ENCODE measurements around the gene ZXDC.

The ZXDC gene

GRCh38 chr3:126475413-126476114 is at the start of gene ZXDC:
TSS of gene ZXDC (minus strand) at chr3:126475891. CDS start at chr3:126475865, 26 bp downstream.
- H3K4me1 ChIP-seq (ENCODE audit: insufficient read depth, insufficient read length) = peaks cover 14% of the 10 kb centered on the region
- H3K36me3 ChIP-seq (ENCODE audit: insufficient read depth, insufficient read length, low read length) = peaks cover 38% of the 10 kb centered on the region
- no peaks in the 10 kb centered on the region for H3K9me3 ChIP-seq (ENCODE audit: insufficient read depth, low read length)
- H3K9ac ChIP-seq (ENCODE audit: insufficient read length, low read depth) = peak within 1 kb of the TSS; percentile 98
- DNase-seq (ENCODE audit: low read depth, low spot score) = peak; percentile 89
- no peaks in the 10 kb centered on the region for H3K27me3 ChIP-seq (ENCODE audit: insufficient read depth, insufficient read length)
- TF ChIP-seq ZNF274 (IDR thresholded peaks at IDR 0.05; ENCODE audit: low read depth, low read length) = no peak
- TF ChIP-seq YY1 (IDR thresholded peaks at IDR 0.05; ENCODE audit: insufficient read depth, insufficient read length) = peak; percentile 32
- no peak for TF ChIP-seq SUZ12 (IDR thresholded peaks at IDR 0.05; ENCODE audit: extremely low read depth, insufficient read depth, insufficient read length)
- peak within 1 kb of the TSS; percentile 91 for H3K4me3 ChIP-seq (ENCODE audit: insufficient read length, low read depth)

- Histone ChIP-seq H3K4me3 (ENCODE audit: insufficient read length, low read depth) (no peak overlapping the region), H3K27me3 (ENCODE audit: insufficient read depth, insufficient read length) (peaks cover 32% of the 10 kb centered on the region), H3K9me3 (ENCODE audit: insufficient read depth, low read length) (no peaks in the 10 kb centered on the region; the same call in 1 of the 2 replicates), H3K4me1 (ENCODE audit: insufficient read depth, insufficient read length) (peaks cover 17% of the 10 kb centered on the region), H3K9ac (ENCODE audit: insufficient read length, low read depth) (peak overlapping the region; percentile 13), H3K36me3 (ENCODE audit: insufficient read depth, insufficient read length, low read length) (no peaks in the 10 kb centered on the region)
- TF ChIP-seq SUZ12 (IDR thresholded peaks at IDR 0.05; ENCODE audit: extremely low read depth, insufficient read depth, insufficient read length) (no peak), YY1 (IDR thresholded peaks at IDR 0.05; ENCODE audit: insufficient read depth, insufficient read length) (no peak), ZNF274 (IDR thresholded peaks at IDR 0.05; ENCODE audit: low read depth, low read length) (no peak)
- DNase-seq (ENCODE audit: low read depth, low spot score) = no peak
Observed at GRCh38 chr3:126525091-126525852, 49.6 kb upstream of the ZXDC start.

- TF ChIP-seq YY1 (IDR thresholded peaks at IDR 0.05; ENCODE audit: insufficient read depth, insufficient read length) (no peak), ZNF274 (IDR thresholded peaks at IDR 0.05; ENCODE audit: low read depth, low read length) (no peak), SUZ12 (IDR thresholded peaks at IDR 0.05; ENCODE audit: extremely low read depth, insufficient read depth, insufficient read length) (no peak)
- H3K9me3 ChIP-seq (ENCODE audit: insufficient read depth, low read length) = no peaks in the 10 kb centered on the region; the same call in 1 of the 2 replicates
- peak overlapping the region; percentile 44 for H3K4me3 ChIP-seq (ENCODE audit: insufficient read length, low read depth)
- peaks cover 32% of the 10 kb centered on the region for H3K27me3 ChIP-seq (ENCODE audit: insufficient read depth, insufficient read length)
- H3K36me3 ChIP-seq (ENCODE audit: insufficient read depth, insufficient read length, low read length) = no peaks in the 10 kb centered on the region
- peak overlapping the region; percentile 24 for H3K9ac ChIP-seq (ENCODE audit: insufficient read length, low read depth)
- DNase-seq (ENCODE audit: low read depth, low spot score) = no peak
- peaks cover 14% of the 10 kb centered on the region for H3K4me1 ChIP-seq (ENCODE audit: insufficient read depth, insufficient read length)
Observed at GRCh38 chr3:126524429-126524988, 48.8 kb upstream of the ZXDC start.

- no peaks in the 10 kb centered on the region for H3K9me3 ChIP-seq (ENCODE audit: insufficient read depth, low read length)
- H3K4me3 ChIP-seq (ENCODE audit: insufficient read length, low read depth) = peak within 1 kb of the TSS; percentile 44
- H3K9ac ChIP-seq (ENCODE audit: insufficient read length, low read depth) = peak within 1 kb of the TSS; percentile 71
- peaks cover 14% of the 10 kb centered on the region for H3K4me1 ChIP-seq (ENCODE audit: insufficient read depth, insufficient read length)
- H3K27me3 ChIP-seq (ENCODE audit: insufficient read depth, insufficient read length) = peaks cover 32% of the 10 kb centered on the region
- peak; percentile 48 for DNase-seq (ENCODE audit: low read depth, low spot score)
- H3K36me3 ChIP-seq (ENCODE audit: insufficient read depth, insufficient read length, low read length) = no peaks in the 10 kb centered on the region
- TF ChIP-seq SUZ12 (IDR thresholded peaks at IDR 0.05; ENCODE audit: extremely low read depth, insufficient read depth, insufficient read length) (no peak), YY1 (IDR thresholded peaks at IDR 0.05; ENCODE audit: insufficient read depth, insufficient read length) (no peak), ZNF274 (IDR thresholded peaks at IDR 0.05; ENCODE audit: low read depth, low read length) (no peak)
Observed at GRCh38 chr3:126523745-126524428, 48.2 kb upstream of the ZXDC start, which contains the start of gene CHST13. TSS of gene CHST13 (plus strand) at chr3:126524155. CDS start at chr3:126524333, 178 bp downstream.

GRCh38 chr3:126522363-126522788 is 46.7 kb upstream of the ZXDC start:
- no peak overlapping the region for H3K9ac ChIP-seq (ENCODE audit: insufficient read length, low read depth)
- no peak overlapping the region for H3K4me3 ChIP-seq (ENCODE audit: insufficient read length, low read depth)
- DNase-seq (ENCODE audit: low read depth, low spot score) = peak; percentile 40
- H3K36me3 ChIP-seq (ENCODE audit: insufficient read depth, insufficient read length, low read length) = no peaks in the 10 kb centered on the region
- no peaks in the 10 kb centered on the region for H3K9me3 ChIP-seq (ENCODE audit: insufficient read depth, low read length)
- no peak for TF ChIP-seq ZNF274 (IDR thresholded peaks at IDR 0.05; ENCODE audit: low read depth, low read length)
- no peak for TF ChIP-seq SUZ12 (IDR thresholded peaks at IDR 0.05; ENCODE audit: extremely low read depth, insufficient read depth, insufficient read length)
- TF ChIP-seq YY1 (IDR thresholded peaks at IDR 0.05; ENCODE audit: insufficient read depth, insufficient read length) = no peak
- peaks cover 32% of the 10 kb centered on the region for H3K27me3 ChIP-seq (ENCODE audit: insufficient read depth, insufficient read length)
- peaks cover 14% of the 10 kb centered on the region for H3K4me1 ChIP-seq (ENCODE audit: insufficient read depth, insufficient read length)

- Histone ChIP-seq H3K27me3 (ENCODE audit: insufficient read depth, insufficient read length) (peaks cover 32% of the 10 kb centered on the region), H3K36me3 (ENCODE audit: insufficient read depth, insufficient read length, low read length) (no peaks in the 10 kb centered on the region), H3K9ac (ENCODE audit: insufficient read length, low read depth) (no peak overlapping the region), H3K9me3 (ENCODE audit: insufficient read depth, low read length) (no peaks in the 10 kb centered on the region), H3K4me3 (ENCODE audit: insufficient read length, low read depth) (no peak overlapping the region), H3K4me1 (ENCODE audit: insufficient read depth, insufficient read length) (peaks cover 16% of the 10 kb centered on the region)
- DNase-seq (ENCODE audit: low read depth, low spot score) = no peak
- no peak for TF ChIP-seq ZNF274 (IDR thresholded peaks at IDR 0.05; ENCODE audit: low read depth, low read length)
- TF ChIP-seq SUZ12 (IDR thresholded peaks at IDR 0.05; ENCODE audit: extremely low read depth, insufficient read depth, insufficient read length) = no peak
- TF ChIP-seq YY1 (IDR thresholded peaks at IDR 0.05; ENCODE audit: insufficient read depth, insufficient read length) = no peak
Observed at GRCh38 chr3:126521122-126521891, 45.6 kb upstream of the ZXDC start.
